ENCODE data around the gene EEPD1.

DNA sequence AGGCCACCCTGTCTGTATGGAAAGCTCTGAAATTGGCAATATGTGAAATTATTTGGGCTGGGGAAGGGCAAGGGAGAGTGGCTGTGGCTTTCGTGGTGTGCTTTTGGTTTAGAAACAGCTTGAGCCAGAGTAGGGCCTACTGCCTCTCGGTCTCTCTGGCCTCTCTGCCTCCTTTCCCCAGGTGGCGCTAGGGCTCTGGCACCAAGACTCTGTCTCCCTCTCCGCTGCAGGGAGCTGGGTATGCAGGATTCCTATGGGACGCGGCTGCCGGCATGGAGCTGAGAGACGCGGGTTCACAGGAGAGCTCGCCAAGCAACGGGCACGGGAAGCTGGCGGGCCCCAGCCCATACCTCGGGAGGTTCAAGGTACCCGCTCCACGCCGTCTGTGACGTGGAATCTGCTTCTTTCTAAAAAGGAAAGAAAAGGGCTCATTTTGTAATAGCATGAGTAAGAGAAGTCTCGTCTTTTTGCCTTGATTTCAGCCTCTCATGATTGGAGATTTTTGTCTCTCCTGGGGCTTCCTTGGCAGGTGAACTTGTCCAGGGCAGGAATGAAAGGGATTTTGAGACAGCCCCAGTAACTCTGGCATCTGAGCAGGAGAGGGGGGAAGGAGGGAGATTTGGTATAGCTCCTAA, 131.5 kb downstream of the EEPD1 start:
- TF ChIP-seq, protein P1, sequence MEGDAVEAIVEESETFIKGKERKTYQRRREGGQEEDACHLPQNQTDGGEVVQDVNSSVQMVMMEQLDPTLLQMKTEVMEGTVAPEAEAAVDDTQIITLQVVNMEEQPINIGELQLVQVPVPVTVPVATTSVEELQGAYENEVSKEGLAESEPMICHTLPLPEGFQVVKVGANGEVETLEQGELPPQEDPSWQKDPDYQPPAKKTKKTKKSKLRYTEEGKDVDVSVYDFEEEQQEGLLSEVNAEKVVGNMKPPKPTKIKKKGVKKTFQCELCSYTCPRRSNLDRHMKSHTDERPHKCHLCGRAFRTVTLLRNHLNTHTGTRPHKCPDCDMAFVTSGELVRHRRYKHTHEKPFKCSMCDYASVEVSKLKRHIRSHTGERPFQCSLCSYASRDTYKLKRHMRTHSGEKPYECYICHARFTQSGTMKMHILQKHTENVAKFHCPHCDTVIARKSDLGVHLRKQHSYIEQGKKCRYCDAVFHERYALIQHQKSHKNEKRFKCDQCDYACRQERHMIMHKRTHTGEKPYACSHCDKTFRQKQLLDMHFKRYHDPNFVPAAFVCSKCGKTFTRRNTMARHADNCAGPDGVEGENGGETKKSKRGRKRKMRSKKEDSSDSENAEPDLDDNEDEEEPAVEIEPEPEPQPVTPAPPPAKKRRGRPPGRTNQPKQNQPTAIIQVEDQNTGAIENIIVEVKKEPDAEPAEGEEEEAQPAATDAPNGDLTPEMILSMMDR (IDR thresholded peaks at IDR 0.05): no peak
- TF ChIP-seq KAT7 (CRISPR knock-in tag; IDR thresholded peaks at IDR 0.05; ENCODE audit: borderline replicate concordance): no peak
- TF ChIP-seq, protein P2, sequence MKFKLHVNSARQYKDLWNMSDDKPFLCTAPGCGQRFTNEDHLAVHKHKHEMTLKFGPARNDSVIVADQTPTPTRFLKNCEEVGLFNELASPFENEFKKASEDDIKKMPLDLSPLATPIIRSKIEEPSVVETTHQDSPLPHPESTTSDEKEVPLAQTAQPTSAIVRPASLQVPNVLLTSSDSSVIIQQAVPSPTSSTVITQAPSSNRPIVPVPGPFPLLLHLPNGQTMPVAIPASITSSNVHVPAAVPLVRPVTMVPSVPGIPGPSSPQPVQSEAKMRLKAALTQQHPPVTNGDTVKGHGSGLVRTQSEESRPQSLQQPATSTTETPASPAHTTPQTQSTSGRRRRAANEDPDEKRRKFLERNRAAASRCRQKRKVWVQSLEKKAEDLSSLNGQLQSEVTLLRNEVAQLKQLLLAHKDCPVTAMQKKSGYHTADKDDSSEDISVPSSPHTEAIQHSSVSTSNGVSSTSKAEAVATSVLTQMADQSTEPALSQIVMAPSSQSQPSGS (CRISPR knock-in tag; IDR thresholded peaks at IDR 0.05; ENCODE audit: borderline replicate concordance, low read depth): no peak
- TF ChIP-seq, protein P3, sequence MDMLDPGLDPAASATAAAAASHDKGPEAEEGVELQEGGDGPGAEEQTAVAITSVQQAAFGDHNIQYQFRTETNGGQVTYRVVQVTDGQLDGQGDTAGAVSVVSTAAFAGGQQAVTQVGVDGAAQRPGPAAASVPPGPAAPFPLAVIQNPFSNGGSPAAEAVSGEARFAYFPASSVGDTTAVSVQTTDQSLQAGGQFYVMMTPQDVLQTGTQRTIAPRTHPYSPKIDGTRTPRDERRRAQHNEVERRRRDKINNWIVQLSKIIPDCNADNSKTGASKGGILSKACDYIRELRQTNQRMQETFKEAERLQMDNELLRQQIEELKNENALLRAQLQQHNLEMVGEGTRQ (CRISPR knock-in tag; IDR thresholded peaks at IDR 0.05): no peak
- TF ChIP-seq, protein P4, sequence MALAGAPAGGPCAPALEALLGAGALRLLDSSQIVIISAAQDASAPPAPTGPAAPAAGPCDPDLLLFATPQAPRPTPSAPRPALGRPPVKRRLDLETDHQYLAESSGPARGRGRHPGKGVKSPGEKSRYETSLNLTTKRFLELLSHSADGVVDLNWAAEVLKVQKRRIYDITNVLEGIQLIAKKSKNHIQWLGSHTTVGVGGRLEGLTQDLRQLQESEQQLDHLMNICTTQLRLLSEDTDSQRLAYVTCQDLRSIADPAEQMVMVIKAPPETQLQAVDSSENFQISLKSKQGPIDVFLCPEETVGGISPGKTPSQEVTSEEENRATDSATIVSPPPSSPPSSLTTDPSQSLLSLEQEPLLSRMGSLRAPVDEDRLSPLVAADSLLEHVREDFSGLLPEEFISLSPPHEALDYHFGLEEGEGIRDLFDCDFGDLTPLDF (CRISPR knock-in tag; IDR thresholded peaks at IDR 0.05): no peak
